ENCODE measurements around the gene ASB8.

The ASB8 gene

GRCh38 chr12:48129376-48129775 lies 27.9 kb downstream of the ASB8 start:
- 0 out of 2 replicates have a peak, but pooled peaks cover 5% of the 10 kb centered on the region for H3K36me3 ChIP-seq (ENCODE audit: low read length)

GRCh38 chr12:48128800-48129199 lies 28.5 kb downstream of the ASB8 start:
- Histone ChIP-seq H3K27ac (ENCODE audit: low read depth, low read length) (no peak overlapping the region), H3K36me3 (ENCODE audit: low read length) (no peaks in the 10 kb centered on the region)
- no peak for TF ChIP-seq EZH2phosphoT487 (conservative IDR thresholded peaks at IDR 0.05; ENCODE audit: low read length)
- TF ChIP-seq, protein P1, sequence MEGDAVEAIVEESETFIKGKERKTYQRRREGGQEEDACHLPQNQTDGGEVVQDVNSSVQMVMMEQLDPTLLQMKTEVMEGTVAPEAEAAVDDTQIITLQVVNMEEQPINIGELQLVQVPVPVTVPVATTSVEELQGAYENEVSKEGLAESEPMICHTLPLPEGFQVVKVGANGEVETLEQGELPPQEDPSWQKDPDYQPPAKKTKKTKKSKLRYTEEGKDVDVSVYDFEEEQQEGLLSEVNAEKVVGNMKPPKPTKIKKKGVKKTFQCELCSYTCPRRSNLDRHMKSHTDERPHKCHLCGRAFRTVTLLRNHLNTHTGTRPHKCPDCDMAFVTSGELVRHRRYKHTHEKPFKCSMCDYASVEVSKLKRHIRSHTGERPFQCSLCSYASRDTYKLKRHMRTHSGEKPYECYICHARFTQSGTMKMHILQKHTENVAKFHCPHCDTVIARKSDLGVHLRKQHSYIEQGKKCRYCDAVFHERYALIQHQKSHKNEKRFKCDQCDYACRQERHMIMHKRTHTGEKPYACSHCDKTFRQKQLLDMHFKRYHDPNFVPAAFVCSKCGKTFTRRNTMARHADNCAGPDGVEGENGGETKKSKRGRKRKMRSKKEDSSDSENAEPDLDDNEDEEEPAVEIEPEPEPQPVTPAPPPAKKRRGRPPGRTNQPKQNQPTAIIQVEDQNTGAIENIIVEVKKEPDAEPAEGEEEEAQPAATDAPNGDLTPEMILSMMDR (IDR thresholded peaks at IDR 0.05; ENCODE audit: insufficient read depth, low read length, poor library complexity, severe bottlenecking): no peak

More at GRCh38 chr12:48129376-48129775, 27.9 kb downstream of the ASB8 start:
- Histone ChIP-seq H3K4me2 (ENCODE audit: low read depth, low read length, poor library complexity, severe bottlenecking) (no peak overlapping the region), H3K9ac (ENCODE audit: low read length) (no peak overlapping the region), H4K20me1 (ENCODE audit: low read depth, low read length) (no peaks in the 10 kb centered on the region), H3K4me3 (ENCODE audit: insufficient read depth, low read length, poor library complexity, severe bottlenecking) (no peak overlapping the region), H3K9me2 (replicated peaks; ENCODE audit: insufficient read depth, low read length) (no peaks in the 10 kb centered on the region), H3K9me3 (ENCODE audit: insufficient read depth, low read length) (no peaks in the 10 kb centered on the region), H3K27ac (ENCODE audit: low read depth, low read length) (no peak overlapping the region), H3K79me2 (ENCODE audit: insufficient read depth, low read length) (no peaks in the 10 kb centered on the region), H3F3A (ENCODE audit: insufficient read depth) (no peaks in the 10 kb centered on the region), H2AFZ (ENCODE audit: low read depth, low read length, severe bottlenecking) (no peak overlapping the region), H3K27me3 (ENCODE audit: low read length) (no peaks in the 10 kb centered on the region)
- TF ChIP-seq, protein P1 (IDR thresholded peaks at IDR 0.05; ENCODE audit: insufficient read depth, low read length, poor library complexity, severe bottlenecking): no peak
- no peak for TF ChIP-seq EZH2phosphoT487 (conservative IDR thresholded peaks at IDR 0.05; ENCODE audit: low read length)

GRCh38 chr12:48126953-48127630 lies 30.2 kb downstream of the ASB8 start:
- H3K27ac ChIP-seq (ENCODE audit: low read depth, low read length): no peak overlapping the region
- no peaks in the 10 kb centered on the region for H3K9me3 ChIP-seq (ENCODE audit: insufficient read depth, low read length)
- H3K36me3 ChIP-seq (ENCODE audit: low read length): no peaks in the 10 kb centered on the region; the same call in 1 of the 2 replicates
- TF ChIP-seq, protein P1 (IDR thresholded peaks at IDR 0.05; ENCODE audit: insufficient read depth, low read length, poor library complexity, severe bottlenecking): no peak
- TF ChIP-seq EZH2phosphoT487 (conservative IDR thresholded peaks at IDR 0.05; ENCODE audit: low read length): no peak
- no peaks in the 10 kb centered on the region for H4K20me1 ChIP-seq (ENCODE audit: low read depth, low read length)
- no peak overlapping the region for H3K4me3 ChIP-seq (ENCODE audit: insufficient read depth, low read length, poor library complexity, severe bottlenecking)
- H3K9ac ChIP-seq (ENCODE audit: low read length): no peak overlapping the region
- no peak overlapping the region for H2AFZ ChIP-seq (ENCODE audit: low read depth, low read length, severe bottlenecking)
- no peaks in the 10 kb centered on the region for H3K79me2 ChIP-seq (ENCODE audit: insufficient read depth, low read length)
- H3K9me2 ChIP-seq (replicated peaks; ENCODE audit: insufficient read depth, low read length): no peaks in the 10 kb centered on the region
- H3F3A ChIP-seq (ENCODE audit: insufficient read depth): no peaks in the 10 kb centered on the region
- H3K27me3 ChIP-seq (ENCODE audit: low read length): no peaks in the 10 kb centered on the region
- H3K4me2 ChIP-seq (ENCODE audit: low read depth, low read length, poor library complexity, severe bottlenecking): no peak overlapping the region

More at GRCh38 chr12:48128800-48129199, 28.5 kb downstream of the ASB8 start:
- no peaks in the 10 kb centered on the region for H4K20me1 ChIP-seq (ENCODE audit: low read depth, low read length)
- no peaks in the 10 kb centered on the region for H3K79me2 ChIP-seq (ENCODE audit: insufficient read depth, low read length)
- no peak overlapping the region for H3K4me3 ChIP-seq (ENCODE audit: insufficient read depth, low read length, poor library complexity, severe bottlenecking)
- no peak overlapping the region for H2AFZ ChIP-seq (ENCODE audit: low read depth, low read length, severe bottlenecking)
- no peak overlapping the region for H3K4me2 ChIP-seq (ENCODE audit: low read depth, low read length, poor library complexity, severe bottlenecking)
- no peaks in the 10 kb centered on the region for H3K9me2 ChIP-seq (replicated peaks; ENCODE audit: insufficient read depth, low read length)
- H3K27me3 ChIP-seq (ENCODE audit: low read length): no peaks in the 10 kb centered on the region
- no peak overlapping the region for H3K9ac ChIP-seq (ENCODE audit: low read length)
- no peaks in the 10 kb centered on the region for H3K9me3 ChIP-seq (ENCODE audit: insufficient read depth, low read length)
- no peaks in the 10 kb centered on the region for H3F3A ChIP-seq (ENCODE audit: insufficient read depth)
